ENCODE results near the gene CPXM2. TPM values are rescaled to one million over a fixed set of nuclear protein-coding genes. Genes with fewer than 3 reads are reported as not detected.

Gene CPXM2
- total and polyA plus RNA-seq, 2 donors (not counting 1 experiment from before 2014, with no cell fraction given) = not detected

GRCh38 chr10:123720536-123720935, 171.1 kb downstream of the CPXM2 start:
- Histone ChIP-seq H3K4me3 (ENCODE audit: control extremely low read depth in 1 of 5, extremely low read depth in 1 of 5, insufficient read depth in 1 of 5, low read depth in 2 of 5, low read length in 4 of 5) (no peak overlapping the region), H3K9ac (ENCODE audit: low read length) (no peak overlapping the region), H3K27me3 (replicated peaks in 1 of 4; ENCODE audit: control extremely low read depth in 1 of 4, control insufficient read depth in 3 of 4, insufficient read depth in 4 of 4, low read length in 3 of 4) (peaks cover 0 to 2% (median 0%) of the 10 kb centered on the region in 4 experiments), H3K36me3 (replicated peaks in 1 of 2; ENCODE audit: control extremely low read depth in 1 of 2, control insufficient read depth in 1 of 2, extremely low read depth in 1 of 2, insufficient read depth in 2 of 2, low read length in 1 of 2) (no peaks in the 10 kb centered on the region), H3K27ac (ENCODE audit: low read length in 2 of 2) (no peak overlapping the region), H4K20me1 (ENCODE audit: control insufficient read depth, insufficient read depth, low read length, poor library complexity, severe bottlenecking) (no peaks in the 10 kb centered on the region), H3K9me3 (ENCODE audit: control extremely low read depth in 1 of 3, control insufficient read depth in 2 of 3, insufficient read depth in 1 of 3, low read length in 2 of 3) (peaks cover 0 to 20% (median 0%) of the 10 kb centered on the region in 3 donors), H3K4me1 (ENCODE audit: control insufficient read depth in 2 of 2, insufficient read depth in 2 of 2, low read length in 2 of 2) (no peaks in the 10 kb centered on the region), H3K79me2 (ENCODE audit: control insufficient read depth, insufficient read depth, low read length) (no peaks in the 10 kb centered on the region), H3K4me2 (replicated peaks; ENCODE audit: low read depth, low read length, poor library complexity, severe bottlenecking) (no peak overlapping the region), H2AFZ (ENCODE audit: insufficient read depth, low read depth, low read length, poor library complexity, severe bottlenecking) (no peak overlapping the region)
- TF ChIP-seq EZH2 (IDR thresholded peaks at IDR 0.05; ENCODE audit: borderline replicate concordance, insufficient read depth, low read depth, low read length, poor library complexity, severe bottlenecking) = no peak
- no peak for TF ChIP-seq CTCF (IDR thresholded peaks at IDR 0.05)
- H3K4me1 Mint-ChIP-seq = no peaks in the 10 kb centered on the region
- H3K27ac Mint-ChIP-seq = no peak overlapping the region
- 52% methylated on average over 3 of the region's 3 CpGs for WGBS (ENCODE audit: insufficient coverage)
- CTCF ChIA-PET = no interaction called here
- peaks cover 16% of the 10 kb centered on the region for H3K27me3 Mint-ChIP-seq
- no peak overlapping the region for H3K4me3 Mint-ChIP-seq
- intact Hi-C loops (cut with micrococcal nuclease) = no loop called here
- H3K9me3 Mint-ChIP-seq (ENCODE audit: insufficient read depth) = peaks cover 2% of the 10 kb centered on the region
- POLR2A ChIA-PET = no interaction called here
- ATAC-seq (ENCODE audit: low read depth) = no peak
- no peak for DNase-seq

- Histone ChIP-seq H3K4me2 (replicated peaks; ENCODE audit: low read depth, low read length, poor library complexity, severe bottlenecking) (no peak overlapping the region), H3K27me3 (replicated peaks in 1 of 4; ENCODE audit: control extremely low read depth in 1 of 4, control insufficient read depth in 3 of 4, insufficient read depth in 4 of 4, low read length in 3 of 4) (peaks cover 0 to 2% (median 0%) of the 10 kb centered on the region in 4 experiments), H3K36me3 (replicated peaks in 1 of 2; ENCODE audit: control extremely low read depth in 1 of 2, control insufficient read depth in 1 of 2, extremely low read depth in 1 of 2, insufficient read depth in 2 of 2, low read length in 1 of 2) (no peaks in the 10 kb centered on the region), H4K20me1 (ENCODE audit: control insufficient read depth, insufficient read depth, low read length, poor library complexity, severe bottlenecking) (no peaks in the 10 kb centered on the region), H3K4me3 (ENCODE audit: control extremely low read depth in 1 of 5, extremely low read depth in 1 of 5, insufficient read depth in 1 of 5, low read depth in 2 of 5, low read length in 4 of 5) (no peak overlapping the region), H2AFZ (ENCODE audit: insufficient read depth, low read depth, low read length, poor library complexity, severe bottlenecking) (no peak overlapping the region), H3K9me3 (ENCODE audit: control extremely low read depth in 1 of 3, control insufficient read depth in 2 of 3, insufficient read depth in 1 of 3, low read length in 2 of 3) (peaks cover 0 to 10% (median 0%) of the 10 kb centered on the region in 3 donors), H3K9ac (ENCODE audit: low read length) (no peak overlapping the region), H3K27ac (ENCODE audit: low read length in 2 of 2) (no peak overlapping the region), H3K4me1 (ENCODE audit: control insufficient read depth in 2 of 2, insufficient read depth in 2 of 2, low read length in 2 of 2) (no peaks in the 10 kb centered on the region), H3K79me2 (ENCODE audit: control insufficient read depth, insufficient read depth, low read length) (no peaks in the 10 kb centered on the region)
- ATAC-seq (ENCODE audit: low read depth) (no peak), DNase-seq (no peak)
- no peak overlapping the region for H3K4me3 Mint-ChIP-seq
- no peak for TF ChIP-seq CTCF (IDR thresholded peaks at IDR 0.05)
- no peak for TF ChIP-seq EZH2 (IDR thresholded peaks at IDR 0.05; ENCODE audit: borderline replicate concordance, insufficient read depth, low read depth, low read length, poor library complexity, severe bottlenecking)
- intact Hi-C loops (cut with micrococcal nuclease) = no loop called here
- H3K27me3 Mint-ChIP-seq = peaks cover 21% of the 10 kb centered on the region
- CTCF ChIA-PET = interaction anchor here (0.9 kb wide), 1 partner anchor 670 kb away, joined by 3 read pairs; no protein-coding TSS in a partner anchor
- peaks cover 2% of the 10 kb centered on the region for H3K9me3 Mint-ChIP-seq (ENCODE audit: insufficient read depth)
- H3K4me1 Mint-ChIP-seq = no peaks in the 10 kb centered on the region
- WGBS (ENCODE audit: insufficient coverage) = 100% methylated on average over 1 of the region's 4 CpGs
- POLR2A ChIA-PET = no interaction called here
- no peak overlapping the region for H3K27ac Mint-ChIP-seq
Observed at GRCh38 chr10:123718544-123719060, 173.0 kb downstream of the CPXM2 start.
